Measurements from ENCODE around the gene GPR27. TPM values are rescaled to one million over a fixed set of nuclear protein-coding genes. Genes with fewer than 3 reads are reported as not detected.
A peak's percentile ranks its signal among the peaks of the same experiment; 100 is the strongest.

Gene GPR27, protein sequence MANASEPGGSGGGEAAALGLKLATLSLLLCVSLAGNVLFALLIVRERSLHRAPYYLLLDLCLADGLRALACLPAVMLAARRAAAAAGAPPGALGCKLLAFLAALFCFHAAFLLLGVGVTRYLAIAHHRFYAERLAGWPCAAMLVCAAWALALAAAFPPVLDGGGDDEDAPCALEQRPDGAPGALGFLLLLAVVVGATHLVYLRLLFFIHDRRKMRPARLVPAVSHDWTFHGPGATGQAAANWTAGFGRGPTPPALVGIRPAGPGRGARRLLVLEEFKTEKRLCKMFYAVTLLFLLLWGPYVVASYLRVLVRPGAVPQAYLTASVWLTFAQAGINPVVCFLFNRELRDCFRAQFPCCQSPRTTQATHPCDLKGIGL
- 1.6 TPM for total RNA-seq

GRCh38 chr3:71753701-71754609, at the start of gene GPR27:
TSS of gene GPR27 (plus strand) at chr3:71753855. CDS start at chr3:71754050, 195 bp downstream.
- peaks cover 17 to 45% (median 26%) of the 10 kb centered on the region in 3 donors for H3K27me3 ChIP-seq (ENCODE audit: control insufficient read depth in 3 of 3, insufficient read depth in 3 of 3, low read length in 3 of 3)
- H3K4me1 ChIP-seq (ENCODE audit: control insufficient read depth in 3 of 3, insufficient read depth in 3 of 3, low read length in 3 of 3): peaks cover 2 to 5% (median 3%) of the 10 kb centered on the region in 3 donors
- no peaks in the 10 kb centered on the region for H3K36me3 ChIP-seq (ENCODE audit: control insufficient read depth in 3 of 3, insufficient read depth in 3 of 3, low read length in 3 of 3)
- H3K4me3 ChIP-seq (ENCODE audit: low read length in 3 of 3): peak within 1 kb of the TSS; percentile 34 to 79 (median 69)
- no peak within 1 kb of the TSS for H3K27ac ChIP-seq (ENCODE audit: low read depth, low read length)
- no peaks in the 10 kb centered on the region for H3K9me3 ChIP-seq (ENCODE audit: control insufficient read depth in 3 of 3, low read length in 3 of 3)
- peak within 1 kb of the TSS in 1 of 3 donors; percentile 8 for H3K9ac ChIP-seq (ENCODE audit: low read depth in 1 of 3, low read length in 3 of 3)

DNA sequence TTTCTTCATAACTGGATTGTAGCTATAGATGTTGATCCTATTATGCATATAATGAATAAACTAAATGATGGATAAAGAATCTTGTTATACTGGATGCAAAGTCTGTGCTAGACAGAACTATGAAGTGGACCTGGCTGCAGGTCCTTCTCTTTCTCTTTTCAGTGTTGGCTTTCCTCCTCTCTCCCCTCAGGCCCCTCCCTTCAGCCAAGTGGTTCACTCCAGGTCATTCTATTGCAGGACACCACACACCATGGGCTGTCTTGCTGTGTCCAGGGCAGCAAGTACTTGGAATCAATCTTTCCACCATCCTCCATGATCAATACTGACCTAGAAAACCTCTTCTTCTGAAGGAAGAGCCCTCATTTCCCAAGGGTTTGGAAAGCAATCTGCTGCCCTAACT, 48.7 kb upstream of the GPR27 start:
- H3K4me3 ChIP-seq (ENCODE audit: low read length in 3 of 3): no peak overlapping the region
- no peak overlapping the region for H3K9ac ChIP-seq (ENCODE audit: low read depth in 1 of 3, low read length in 3 of 3)
- H3K27ac ChIP-seq (ENCODE audit: low read depth, low read length): no peak overlapping the region
- no peaks in the 10 kb centered on the region for H3K27me3 ChIP-seq (ENCODE audit: control insufficient read depth in 3 of 3, insufficient read depth in 3 of 3, low read length in 3 of 3)
- H3K4me1 ChIP-seq (ENCODE audit: control insufficient read depth in 3 of 3, insufficient read depth in 3 of 3, low read length in 3 of 3): peaks cover 0 to 6% (median 2%) of the 10 kb centered on the region in 3 donors
- peaks cover 0 to 5% (median 1%) of the 10 kb centered on the region in 3 donors for H3K36me3 ChIP-seq (ENCODE audit: control insufficient read depth in 3 of 3, insufficient read depth in 3 of 3, low read length in 3 of 3)
- H3K9me3 ChIP-seq (ENCODE audit: control insufficient read depth in 3 of 3, low read length in 3 of 3): no peaks in the 10 kb centered on the region

DNA sequence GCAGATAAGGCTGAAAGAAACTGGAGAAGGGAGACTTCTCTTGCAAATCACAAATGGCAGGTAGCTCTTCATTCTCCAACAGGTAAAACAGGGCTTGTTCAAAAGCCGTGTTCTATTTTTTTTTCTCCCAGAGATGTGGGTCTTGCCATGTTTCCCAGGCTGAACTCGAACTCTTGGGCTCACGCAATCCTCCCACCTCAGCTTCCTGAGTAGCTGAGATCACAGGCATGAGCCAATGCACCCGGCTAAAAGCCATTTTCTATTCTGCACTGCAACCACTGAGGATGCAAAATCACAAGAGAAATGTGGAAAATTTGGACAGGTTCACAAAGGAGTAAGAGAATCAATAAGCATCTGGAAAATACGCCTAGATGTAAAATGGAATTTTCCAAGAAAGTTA, 48.0 kb upstream of the GPR27 start:
- Histone ChIP-seq H3K27ac (ENCODE audit: low read depth, low read length) (no peak overlapping the region), H3K9ac (ENCODE audit: low read depth in 1 of 3, low read length in 3 of 3) (no peak overlapping the region), H3K4me3 (ENCODE audit: low read length in 3 of 3) (no peak overlapping the region), H3K27me3 (ENCODE audit: control insufficient read depth in 3 of 3, insufficient read depth in 3 of 3, low read length in 3 of 3) (no peaks in the 10 kb centered on the region), H3K9me3 (ENCODE audit: control insufficient read depth in 3 of 3, low read length in 3 of 3) (no peaks in the 10 kb centered on the region), H3K4me1 (ENCODE audit: control insufficient read depth in 3 of 3, insufficient read depth in 3 of 3, low read length in 3 of 3) (peaks cover 0 to 6% (median 6%) of the 10 kb centered on the region in 3 donors), H3K36me3 (ENCODE audit: control insufficient read depth in 3 of 3, insufficient read depth in 3 of 3, low read length in 3 of 3) (peaks cover 0 to 6% (median 4%) of the 10 kb centered on the region in 3 donors)

GRCh38 chr3:71707595-71707994, 46.1 kb upstream of the GPR27 start:
- Histone ChIP-seq H3K36me3 (ENCODE audit: control insufficient read depth in 3 of 3, insufficient read depth in 3 of 3, low read length in 3 of 3) (peaks cover 0 to 6% (median 3%) of the 10 kb centered on the region in 3 donors), H3K9ac (ENCODE audit: low read depth in 1 of 3, low read length in 3 of 3) (no peak overlapping the region), H3K9me3 (ENCODE audit: control insufficient read depth in 3 of 3, low read length in 3 of 3) (no peaks in the 10 kb centered on the region), H3K27ac (ENCODE audit: low read depth, low read length) (no peak overlapping the region), H3K4me1 (ENCODE audit: control insufficient read depth in 3 of 3, insufficient read depth in 3 of 3, low read length in 3 of 3) (peaks cover 0 to 6% (median 6%) of the 10 kb centered on the region in 3 donors), H3K27me3 (ENCODE audit: control insufficient read depth in 3 of 3, insufficient read depth in 3 of 3, low read length in 3 of 3) (no peaks in the 10 kb centered on the region), H3K4me3 (ENCODE audit: low read length in 3 of 3) (no peak overlapping the region)

GRCh38 chr3:71708476-71709105, 45.1 kb upstream of the GPR27 start:
- H3K27ac ChIP-seq (ENCODE audit: low read depth, low read length): no peak overlapping the region
- peaks cover 0 to 6% (median 3%) of the 10 kb centered on the region in 3 donors for H3K36me3 ChIP-seq (ENCODE audit: control insufficient read depth in 3 of 3, insufficient read depth in 3 of 3, low read length in 3 of 3)
- H3K27me3 ChIP-seq (ENCODE audit: control insufficient read depth in 3 of 3, insufficient read depth in 3 of 3, low read length in 3 of 3): no peaks in the 10 kb centered on the region
- H3K4me1 ChIP-seq (ENCODE audit: control insufficient read depth in 3 of 3, insufficient read depth in 3 of 3, low read length in 3 of 3): peaks cover 0 to 6% (median 6%) of the 10 kb centered on the region in 3 donors
- H3K9ac ChIP-seq (ENCODE audit: low read depth in 1 of 3, low read length in 3 of 3): peak overlapping the region in 1 of 3 donors; percentile 19
- H3K4me3 ChIP-seq (ENCODE audit: low read length in 3 of 3): no peak overlapping the region
- no peaks in the 10 kb centered on the region for H3K9me3 ChIP-seq (ENCODE audit: control insufficient read depth in 3 of 3, low read length in 3 of 3)

DNA sequence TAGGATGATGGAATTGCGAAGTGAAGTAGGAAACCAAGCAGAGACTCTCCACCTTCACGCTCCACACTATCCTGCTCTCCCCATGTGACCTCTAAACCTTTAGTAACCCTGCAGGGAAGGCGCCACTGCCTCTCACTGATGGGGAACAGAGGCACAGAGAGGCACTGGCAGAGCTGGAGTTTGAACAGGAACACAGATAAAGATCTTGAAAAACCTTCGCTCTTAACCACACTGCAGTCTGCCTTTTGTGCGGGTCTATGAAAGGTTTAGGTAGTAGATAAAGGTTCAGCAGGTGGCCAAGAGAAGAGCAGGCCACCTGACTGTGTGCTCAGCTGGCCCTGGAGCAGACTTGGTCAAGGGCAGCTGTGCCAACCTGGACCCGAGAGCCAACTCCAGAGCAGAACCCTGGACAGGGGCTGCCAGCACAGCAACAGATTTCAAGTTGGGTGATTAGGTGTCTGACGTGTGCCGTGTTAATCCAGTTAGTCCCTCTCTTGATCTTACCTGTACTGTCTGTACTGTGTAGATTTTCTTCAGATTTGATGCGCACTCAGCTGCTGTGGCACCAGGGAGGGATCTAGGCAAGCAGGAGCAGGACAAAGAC, 43.6 kb upstream of the GPR27 start:
- Histone ChIP-seq H3K27ac (ENCODE audit: low read depth, low read length) (no peak overlapping the region), H3K4me3 (ENCODE audit: low read length in 3 of 3) (no peak overlapping the region), H3K9ac (ENCODE audit: low read depth in 1 of 3, low read length in 3 of 3) (no peak overlapping the region), H3K9me3 (ENCODE audit: control insufficient read depth in 3 of 3, low read length in 3 of 3) (no peaks in the 10 kb centered on the region), H3K4me1 (ENCODE audit: control insufficient read depth in 3 of 3, insufficient read depth in 3 of 3, low read length in 3 of 3) (peaks cover 7 to 15% (median 9%) of the 10 kb centered on the region in 3 donors), H3K27me3 (ENCODE audit: control insufficient read depth in 3 of 3, insufficient read depth in 3 of 3, low read length in 3 of 3) (no peaks in the 10 kb centered on the region), H3K36me3 (ENCODE audit: control insufficient read depth in 3 of 3, insufficient read depth in 3 of 3, low read length in 3 of 3) (peaks cover 0 to 6% (median 3%) of the 10 kb centered on the region in 3 donors)

- H3K4me1 ChIP-seq (ENCODE audit: control insufficient read depth in 3 of 3, insufficient read depth in 3 of 3, low read length in 3 of 3): peaks cover 8 to 15% (median 9%) of the 10 kb centered on the region in 3 donors
Measured at GRCh38 chr3:71710906-71711494, 42.7 kb upstream of the GPR27 start.

DNA sequence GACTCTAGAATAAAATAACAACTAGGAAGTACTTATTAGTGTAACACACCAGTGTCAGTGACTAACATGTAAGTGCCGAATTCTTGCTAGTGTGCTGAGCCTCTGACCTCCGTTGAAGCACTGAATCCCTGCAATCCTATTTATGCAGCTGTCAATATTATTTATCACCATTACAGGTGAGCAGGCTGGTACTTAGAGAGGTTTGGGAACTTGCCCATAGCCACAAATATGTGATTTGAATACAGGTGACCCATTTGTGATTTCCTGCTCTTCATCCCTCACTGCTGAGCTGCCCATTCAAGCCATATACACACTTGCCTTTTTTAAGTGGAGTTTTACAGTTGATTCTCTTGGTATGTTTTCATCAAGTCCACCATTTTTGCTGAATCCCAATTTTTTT, 40.6 kb upstream of the GPR27 start:
- no peaks in the 10 kb centered on the region for H3K9me3 ChIP-seq (ENCODE audit: control insufficient read depth in 3 of 3, low read length in 3 of 3)
- no peaks in the 10 kb centered on the region for H3K27me3 ChIP-seq (ENCODE audit: control insufficient read depth in 3 of 3, insufficient read depth in 3 of 3, low read length in 3 of 3)
- H3K9ac ChIP-seq (ENCODE audit: low read depth in 1 of 3, low read length in 3 of 3): no peak overlapping the region
- no peak overlapping the region for H3K27ac ChIP-seq (ENCODE audit: low read depth, low read length)
- H3K36me3 ChIP-seq (ENCODE audit: control insufficient read depth in 3 of 3, insufficient read depth in 3 of 3, low read length in 3 of 3): peaks cover 0 to 6% (median 3%) of the 10 kb centered on the region in 3 donors
- H3K4me3 ChIP-seq (ENCODE audit: low read length in 3 of 3): no peak overlapping the region
- peaks cover 8 to 15% (median 9%) of the 10 kb centered on the region in 3 donors for H3K4me1 ChIP-seq (ENCODE audit: control insufficient read depth in 3 of 3, insufficient read depth in 3 of 3, low read length in 3 of 3)

More at GRCh38 chr3:71710906-71711494, 42.7 kb upstream of the GPR27 start:
- Histone ChIP-seq H3K27ac (ENCODE audit: low read depth, low read length) (no peak overlapping the region), H3K27me3 (ENCODE audit: control insufficient read depth in 3 of 3, insufficient read depth in 3 of 3, low read length in 3 of 3) (no peaks in the 10 kb centered on the region), H3K9ac (ENCODE audit: low read depth in 1 of 3, low read length in 3 of 3) (no peak overlapping the region), H3K36me3 (ENCODE audit: control insufficient read depth in 3 of 3, insufficient read depth in 3 of 3, low read length in 3 of 3) (peaks cover 0 to 6% (median 3%) of the 10 kb centered on the region in 3 donors), H3K4me3 (ENCODE audit: low read length in 3 of 3) (no peak overlapping the region), H3K9me3 (ENCODE audit: control insufficient read depth in 3 of 3, low read length in 3 of 3) (no peaks in the 10 kb centered on the region)

DNA sequence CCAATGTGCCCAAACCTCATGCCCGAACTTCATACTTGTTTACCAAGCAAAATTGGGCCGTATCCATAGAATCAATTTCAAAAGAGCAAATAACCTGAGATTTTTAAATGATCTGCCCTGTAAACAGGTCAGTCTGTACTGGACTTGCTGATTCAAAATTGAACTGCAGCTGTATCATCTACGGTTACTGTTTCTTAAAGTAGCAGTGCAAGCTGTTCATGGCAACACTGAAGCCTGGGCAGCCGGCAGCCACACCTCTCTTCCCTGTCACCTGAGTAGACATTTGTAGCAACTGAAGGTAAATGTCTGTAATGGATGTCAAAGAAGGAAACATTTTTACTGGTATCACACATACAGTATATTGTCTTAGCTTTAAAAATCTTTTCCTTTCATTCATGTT, 39.1 kb upstream of the GPR27 start:
- peaks cover 3 to 21% (median 8%) of the 10 kb centered on the region in 3 donors for H3K4me1 ChIP-seq (ENCODE audit: control insufficient read depth in 3 of 3, insufficient read depth in 3 of 3, low read length in 3 of 3)
- H3K27ac ChIP-seq (ENCODE audit: low read depth, low read length): no peak overlapping the region
- peaks cover 0 to 6% (median 3%) of the 10 kb centered on the region in 3 donors for H3K36me3 ChIP-seq (ENCODE audit: control insufficient read depth in 3 of 3, insufficient read depth in 3 of 3, low read length in 3 of 3)
- no peaks in the 10 kb centered on the region for H3K27me3 ChIP-seq (ENCODE audit: control insufficient read depth in 3 of 3, insufficient read depth in 3 of 3, low read length in 3 of 3)
- no peak overlapping the region for H3K9ac ChIP-seq (ENCODE audit: low read depth in 1 of 3, low read length in 3 of 3)
- no peaks in the 10 kb centered on the region for H3K9me3 ChIP-seq (ENCODE audit: control insufficient read depth in 3 of 3, low read length in 3 of 3)
- H3K4me3 ChIP-seq (ENCODE audit: low read length in 3 of 3): no peak overlapping the region

Data from skeletal muscle tissue (tissue), 4 donors.